GM12878 (cell line): ENCODE results near the gene ELFN2. TPM values are rescaled to one million over a fixed set of nuclear protein-coding genes. Genes with fewer than 3 reads are reported as not detected.

Experiments
- ATAC-seq: fragments of 200-7000 bp; cut with Tn5 transposase; 3 replicates; pipeline ENCODE4 v1.9.1; 2020; ENCODE audit warnings: mild to moderate bottlenecking, moderate library complexity
- BruUV-seq: library from RNA; stranded (reverse); fragments of 400-500 nt; replicated peaks from 2 replicates; lab custom pipeline; 2021; lab: Mats Ljungman, UMichigan
- CTCF ChIA-PET: fragments of 300-600 bp; sonication (Branson Sonifier 250); formaldehyde crosslinking; extraction: SDS; loops from one replicate; lab custom pipeline; 2021; ENCODE audit warnings: inconsistent platforms; lab: Yijun Ruan, JAX
- POLR2A ChIA-PET: fragments of 350-600 bp; formaldehyde crosslinking; extraction: SDS; loops from one replicate; lab custom pipeline; 2021; ENCODE audit warnings: inconsistent platforms; lab: Charles Lee
- RAD21 ChIA-PET: fragments of 300-600 bp; sonication (Branson Sonifier 250); formaldehyde crosslinking; loops from one replicate; lab custom pipeline; 2023; ENCODE audit warnings: antibody characterized with exemption; ENCODE audit not compliant: unreplicated experiment; lab: Charles Lee
- SMC1A ChIA-PET: fragments of 300-600 bp; sonication (Branson Sonifier 250); formaldehyde crosslinking; loops from one replicate; lab custom pipeline; 2023; ENCODE audit not compliant: unreplicated experiment, uncharacterized antibody; lab: Charles Lee
- DNase-seq: peaks from one replicate; pipeline ENCODE4 v3.0.0-alpha.2; 2011; ENCODE audit warnings: low read depth, low spot score
- FAIRE-seq: peaks from 3 replicates; lab custom pipeline; 2011; peaks lifted over from hg19 to GRCh38; lab: Jason Lieb, UNC
- H2AFZ ChIP-seq: 2 replicates; pipeline ENCODE4 v1.6.0; 2011; ENCODE audit warnings: low read depth, low read length, control low read depth; ENCODE audit not compliant: control insufficient read depth
- H3K27ac ChIP-seq: 2 replicates; pipeline ENCODE4 v1.5.1; 2011; ENCODE audit warnings: control low read depth; ENCODE audit not compliant: control insufficient read depth, insufficient read depth
- H3K27me3 ChIP-seq, 2 experiments: replicated peaks in 1 of 2; 2 replicates each; pipeline versions ENCODE4 v1.6.0 to v1.6.1; 2011; ENCODE audit warnings: low read length in 1 of 2; ENCODE audit not compliant: control insufficient read depth in 2 of 2, insufficient read depth in 2 of 2
- H3K36me3 ChIP-seq, 2 experiments: 2 replicates each; pipeline ENCODE4 v1.5.1; 2011; ENCODE audit warnings: low read length in 1 of 2; ENCODE audit not compliant: control insufficient read depth in 2 of 2, insufficient read depth in 2 of 2
- H3K4me1 ChIP-seq: 2 replicates; pipeline ENCODE4 v1.6.1; 2011; ENCODE audit warnings: mild to moderate bottlenecking, low read length, moderate library complexity, mixed read lengths; ENCODE audit not compliant: control insufficient read depth, insufficient read depth
- H3K4me2 ChIP-seq: 2 replicates; pipeline ENCODE4 v1.6.0; 2011; ENCODE audit warnings: control low read depth; ENCODE audit not compliant: control insufficient read depth, insufficient read depth
- H3K4me3 ChIP-seq: fragments of 200-600 bp; sonication (generic); 2 replicates; pipeline ENCODE4 v1.5.1; 2016
- H3K79me2 ChIP-seq: 2 replicates; pipeline ENCODE4 v1.6.0; 2011; ENCODE audit warnings: low read length; ENCODE audit not compliant: control insufficient read depth, insufficient read depth
- H3K9ac ChIP-seq: 2 replicates; pipeline ENCODE4 v1.8.0; 2011; ENCODE audit warnings: low read length, control low read depth, mixed read lengths; ENCODE audit not compliant: control insufficient read depth, insufficient read depth
- H3K9me3 ChIP-seq: replicated peaks from 3 replicates; pipeline ENCODE4 v1.5.1; 2011; ENCODE audit warnings: mild to moderate bottlenecking, low read length; ENCODE audit not compliant: control insufficient read depth, insufficient read depth
- H4K20me1 ChIP-seq: 2 replicates; pipeline ENCODE4 v1.6.0; 2011; ENCODE audit not compliant: control insufficient read depth, insufficient read depth
- EZH2 ChIP-seq: IDR thresholded peaks from 2 replicates; pipeline ENCODE4 v1.6.1; 2012; ENCODE audit warnings: low read depth, mild to moderate bottlenecking, control low read depth, inconsistent platforms, low read length, borderline replicate concordance; ENCODE audit not compliant: control insufficient read depth
- LARP7 ChIP-seq: fragments of 450-650 bp; IDR thresholded peaks from 2 replicates; pipeline ENCODE4 v1.6.1; 2017; ENCODE audit warnings: mild to moderate bottlenecking
- MXI1 ChIP-seq: fragments of 150-350 bp; IDR thresholded peaks from 2 replicates; pipeline ENCODE4 v1.6.1; 2011; ENCODE audit warnings: low read depth, mild to moderate bottlenecking, inconsistent platforms, low read length, improper control_type of control experiment
- ZNF274 ChIP-seq: IDR thresholded peaks from one replicate; pipeline ENCODE4 v1.8.0; 2011; ENCODE audit not compliant: insufficient read length, insufficient read depth
- WGBS: methylation state at CpG from one replicate; pipeline ENCODE4 v1.1.6; 2016; ENCODE audit warnings: low lambda C conversion rate; ENCODE audit not compliant: insufficient replicate concordance, insufficient coverage; ENCODE audit errors: missing lambda C conversion rate; 5-methylcytosine and 5-hydroxymethylcytosine counted together
- in situ Hi-C: fragments of 300-500 bp; cut with MboI; formaldehyde crosslinking; loops from 9 replicates; pipeline ENCODE4 v1.14.3; 2018; ENCODE audit warnings: mixed read lengths
- intact Hi-C: fragments of 100-400 bp; cut with micrococcal nuclease; formaldehyde crosslinking; loops from one replicate; pipeline ENCODE4 v1.14.2; 2022; ENCODE audit not compliant: unreplicated experiment
- polyA plus RNA-seq, 11 experiments: library from polyadenylated mRNA; depleted of rRNA in 4 of 11; unstranded in 6 of 11; stranded (reverse) in 5 of 11; fragments of >200 nt; fragmentation: Nextera tagmentation in 4 of 11; fragmentation: Illumina TruSeq in 1 of 11; extraction: Ambion mirVana in 4 of 11; extraction: Trizol in 1 of 11; gene quantifications; 1 replicate in 1 of 11; 2 replicates in 10 of 11; pipeline versions ENCODE4 v1.2.1 to v1.2.3, GENCODE V29; 2011 to 2016; ENCODE audit warnings: inconsistent platforms in 2 of 11, missing spikeins in 2 of 11, low read depth in 1 of 11
- total RNA-seq, 4 experiments: library from RNA; depleted of rRNA in 3 of 4; stranded (reverse); fragments of >200 nt in 3 of 4; fragmentation: Illumina TruSeq in 1 of 4; extraction: Trizol in 1 of 4; gene quantifications; 2 replicates each; pipeline versions ENCODE4 v1.2.1 to v1.2.3, GENCODE V29; 2013 to 2021
- TF ChIP-seq, protein P1 (sequence below), 3 experiments: IDR thresholded peaks in 2 of 3; conservative IDR thresholded peaks in 1 of 3; 2 replicates each; pipeline ENCODE4 v1.5.1; 2011; ENCODE audit warnings: low read depth in 3 of 3, low read length in 3 of 3, mild to moderate bottlenecking in 3 of 3, control low read depth in 2 of 3, moderate library complexity in 2 of 3, inconsistent platforms in 1 of 3, mixed read lengths in 1 of 3; ENCODE audit not compliant: control insufficient read depth in 2 of 3, insufficient read depth in 1 of 3; ENCODE audit errors: extremely low read depth in 1 of 3
- TF ChIP-seq, protein P2 (sequence below): fragments of 450-650 bp; formaldehyde crosslinking; IDR thresholded peaks from 2 replicates; pipeline ENCODE4 v1.4.0; 2020; ENCODE audit warnings: mild to moderate bottlenecking, moderate library complexity

The ELFN2 gene
- total and polyA plus RNA-seq, 10 of the 15 experiments (the other 5 are each of a cell fraction or from before 2014, with no cell fraction given), result 0.03 to 0.05 TPM; not detected in 8

DNA sequence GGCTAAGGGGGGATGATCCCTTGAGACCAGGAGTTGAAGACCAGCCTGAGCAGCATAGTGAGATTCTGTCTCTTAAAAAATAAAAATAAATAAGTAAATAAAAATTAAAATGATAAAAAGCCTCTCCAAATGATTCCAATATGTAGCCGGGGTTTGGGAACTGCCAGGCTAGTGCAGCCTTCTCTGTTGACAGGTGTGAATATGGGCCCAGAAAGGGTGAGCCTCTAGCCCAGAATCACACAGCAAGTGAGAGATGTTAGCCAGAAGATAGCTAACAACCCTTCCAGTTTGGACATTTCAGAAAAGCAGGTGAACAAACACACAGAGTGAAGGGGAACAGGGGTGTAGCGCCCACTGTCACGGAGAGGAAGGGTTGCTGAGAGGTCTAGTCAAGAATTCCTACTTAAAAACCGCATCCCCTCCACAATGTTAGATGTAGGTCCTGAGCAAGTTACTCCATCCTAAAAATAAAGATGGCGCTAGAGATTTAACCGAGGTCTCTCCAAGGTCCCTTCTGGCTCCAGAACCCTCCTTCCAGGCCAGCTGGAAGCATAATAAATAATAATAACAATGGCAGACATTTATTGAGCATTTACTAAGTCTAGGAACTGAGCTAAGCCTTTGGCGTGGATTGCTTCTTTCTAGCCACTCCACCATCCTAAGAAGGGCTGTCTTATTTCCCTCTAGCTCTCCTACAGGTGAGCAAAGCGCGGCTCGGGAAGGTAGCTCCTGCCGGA is 93.4 kb downstream of the ELFN2 start:
- no peaks in the 10 kb centered on the region for H3K79me2 ChIP-seq
- no peak overlapping the region for H3K27ac ChIP-seq
- WGBS, result 54% methylated on average over 11 of the region's 11 CpGs
- H3K36me3 ChIP-seq, result no peaks in the 10 kb centered on the region
- FAIRE-seq, result no peak
- no peak for ATAC-seq
- CTCF ChIA-PET, result interaction anchor here (0.9 to 4.5 kb wide), 7 partner anchors 17 to 233 kb away, joined by 3 to 23 read pairs (median 5); no protein-coding TSS in a partner anchor
- peaks cover 6 to 10% of the 10 kb centered on the region in 2 experiments for H3K27me3 ChIP-seq
- H3K4me2 ChIP-seq, result no peak overlapping the region
- POLR2A ChIA-PET, result interaction anchor here (1.2 kb wide), 1 partner anchor 9 kb away, joined by 4 read pairs; no protein-coding TSS in a partner anchor
- RAD21 ChIA-PET, result interaction anchor here (0.9 to 2.1 kb wide), 5 partner anchors 16 to 258 kb away, joined by 3 to 6 read pairs (median 5); no protein-coding TSS in a partner anchor
- no peaks in the 10 kb centered on the region for H3K9me3 ChIP-seq
- BruUV-seq, result no TSS peak
- H3K4me3 ChIP-seq, result no peak overlapping the region
- intact Hi-C loops (no loop called here), in situ Hi-C loops (no loop called here)
- SMC1A ChIA-PET, result interaction anchor here (0.7 to 2.1 kb wide), 6 partner anchors 9 to 233 kb away, joined by 3 to 6 read pairs (median 4); no protein-coding TSS in a partner anchor
- H2AFZ ChIP-seq, result no peak overlapping the region
- no peaks in the 10 kb centered on the region; the same call in 1 of the 2 replicates for H4K20me1 ChIP-seq
- DNase-seq, result no peak
- TF ChIP-seq EZH2 (0 out of 2 replicates have a peak, but pooled peaks have one; percentile 68), ZNF274 (no peak)
- H3K9ac ChIP-seq, result no peak overlapping the region
- peaks cover 12% of the 10 kb centered on the region for H3K4me1 ChIP-seq

DNA sequence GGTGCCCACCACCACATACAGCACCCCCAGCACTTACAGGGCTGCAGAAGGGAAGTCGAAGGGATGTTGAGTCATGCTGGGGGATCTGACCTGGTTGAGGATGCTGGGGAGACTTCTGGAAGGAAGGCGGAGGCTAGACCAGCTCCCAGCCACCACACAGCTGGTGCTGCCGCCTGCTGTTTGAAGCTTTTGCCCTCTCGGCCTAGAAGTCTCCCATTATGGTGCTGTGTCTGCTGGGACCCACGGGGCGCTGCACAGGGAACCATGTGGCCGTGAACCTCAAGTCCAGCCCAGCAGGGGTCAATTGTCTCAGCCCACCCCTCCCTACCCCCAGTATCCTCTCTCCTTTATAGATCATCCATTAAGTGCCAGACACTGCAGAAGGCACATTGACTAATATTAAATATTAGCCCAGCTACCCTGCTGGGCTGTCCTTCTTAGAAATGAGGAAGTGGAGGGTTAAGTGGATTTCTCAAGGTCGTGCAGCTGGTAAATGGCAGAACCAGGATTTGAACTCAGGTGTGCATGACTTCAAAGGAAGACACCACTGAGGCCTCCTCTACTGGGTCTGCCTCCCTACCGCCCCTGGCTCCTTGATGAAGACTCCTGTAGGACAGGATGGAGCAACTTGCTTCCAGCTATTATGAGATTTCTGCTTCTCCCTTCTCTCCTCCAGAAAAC is 95.3 kb downstream of the ELFN2 start:
- Histone ChIP-seq H3K9me3 (no peaks in the 10 kb centered on the region), H3K9ac (no peak overlapping the region), H3K4me1 (no peaks in the 10 kb centered on the region; the same call in 1 of the 2 replicates), H3K4me2 (no peak overlapping the region), H3K4me3 (no peak overlapping the region), H4K20me1 (no peaks in the 10 kb centered on the region; the same call in 1 of the 2 replicates), H3K36me3 (no peaks in the 10 kb centered on the region), H3K27ac (no peak overlapping the region), H3K79me2 (no peaks in the 10 kb centered on the region), H2AFZ (no peak overlapping the region), H3K27me3 (peaks cover 6 to 10% of the 10 kb centered on the region in 2 experiments)
- SMC1A ChIA-PET, result interaction anchor here (0.8 to 3.0 kb wide), 6 partner anchors 11 to 72 kb away, joined by 3 to 12 read pairs (median 5); no protein-coding TSS in a partner anchor
- intact Hi-C loops (no loop called here), in situ Hi-C loops (no loop called here)
- BruUV-seq, result no TSS peak
- CTCF ChIA-PET, result interaction anchor here (0.7 to 3.4 kb wide), 13 partner anchors 9 to 165 kb away, joined by 3 to 17 read pairs (median 7); no protein-coding TSS in a partner anchor
- ATAC-seq, result peak; percentile 27
- DNase-seq, result no peak
- FAIRE-seq, result no peak
- POLR2A ChIA-PET, result interaction anchor here (0.9 to 1.8 kb wide), 2 partner anchors 7 to 22 kb away, joined by 3 to 4 read pairs; no protein-coding TSS in a partner anchor
- WGBS, result 23% methylated on average over 9 of the region's 9 CpGs
- RAD21 ChIA-PET, result interaction anchor here (0.8 to 3.0 kb wide), 5 partner anchors 9 to 235 kb away, joined by 3 to 13 read pairs (median 6); no protein-coding TSS in a partner anchor
- TF ChIP-seq, protein P1, sequence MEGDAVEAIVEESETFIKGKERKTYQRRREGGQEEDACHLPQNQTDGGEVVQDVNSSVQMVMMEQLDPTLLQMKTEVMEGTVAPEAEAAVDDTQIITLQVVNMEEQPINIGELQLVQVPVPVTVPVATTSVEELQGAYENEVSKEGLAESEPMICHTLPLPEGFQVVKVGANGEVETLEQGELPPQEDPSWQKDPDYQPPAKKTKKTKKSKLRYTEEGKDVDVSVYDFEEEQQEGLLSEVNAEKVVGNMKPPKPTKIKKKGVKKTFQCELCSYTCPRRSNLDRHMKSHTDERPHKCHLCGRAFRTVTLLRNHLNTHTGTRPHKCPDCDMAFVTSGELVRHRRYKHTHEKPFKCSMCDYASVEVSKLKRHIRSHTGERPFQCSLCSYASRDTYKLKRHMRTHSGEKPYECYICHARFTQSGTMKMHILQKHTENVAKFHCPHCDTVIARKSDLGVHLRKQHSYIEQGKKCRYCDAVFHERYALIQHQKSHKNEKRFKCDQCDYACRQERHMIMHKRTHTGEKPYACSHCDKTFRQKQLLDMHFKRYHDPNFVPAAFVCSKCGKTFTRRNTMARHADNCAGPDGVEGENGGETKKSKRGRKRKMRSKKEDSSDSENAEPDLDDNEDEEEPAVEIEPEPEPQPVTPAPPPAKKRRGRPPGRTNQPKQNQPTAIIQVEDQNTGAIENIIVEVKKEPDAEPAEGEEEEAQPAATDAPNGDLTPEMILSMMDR (IDR thresholded peaks at IDR 0.05 in 2 of 3, conservative IDR thresholded peaks at IDR 0.05 in 1 of 3; ENCODE audit: control insufficient read depth in 2 of 3, extremely low read depth in 1 of 3, insufficient read depth in 1 of 3, low read depth in 3 of 3, low read length in 3 of 3), result peak in 2 of 3 experiments; percentile 12 to 20; a peak in 2 of 6 replicates
- TF ChIP-seq LARP7, result 0 out of 2 replicates have a peak, but pooled peaks have one; percentile 27
- TF ChIP-seq MXI1, result no peak
- TF ChIP-seq, protein P2, sequence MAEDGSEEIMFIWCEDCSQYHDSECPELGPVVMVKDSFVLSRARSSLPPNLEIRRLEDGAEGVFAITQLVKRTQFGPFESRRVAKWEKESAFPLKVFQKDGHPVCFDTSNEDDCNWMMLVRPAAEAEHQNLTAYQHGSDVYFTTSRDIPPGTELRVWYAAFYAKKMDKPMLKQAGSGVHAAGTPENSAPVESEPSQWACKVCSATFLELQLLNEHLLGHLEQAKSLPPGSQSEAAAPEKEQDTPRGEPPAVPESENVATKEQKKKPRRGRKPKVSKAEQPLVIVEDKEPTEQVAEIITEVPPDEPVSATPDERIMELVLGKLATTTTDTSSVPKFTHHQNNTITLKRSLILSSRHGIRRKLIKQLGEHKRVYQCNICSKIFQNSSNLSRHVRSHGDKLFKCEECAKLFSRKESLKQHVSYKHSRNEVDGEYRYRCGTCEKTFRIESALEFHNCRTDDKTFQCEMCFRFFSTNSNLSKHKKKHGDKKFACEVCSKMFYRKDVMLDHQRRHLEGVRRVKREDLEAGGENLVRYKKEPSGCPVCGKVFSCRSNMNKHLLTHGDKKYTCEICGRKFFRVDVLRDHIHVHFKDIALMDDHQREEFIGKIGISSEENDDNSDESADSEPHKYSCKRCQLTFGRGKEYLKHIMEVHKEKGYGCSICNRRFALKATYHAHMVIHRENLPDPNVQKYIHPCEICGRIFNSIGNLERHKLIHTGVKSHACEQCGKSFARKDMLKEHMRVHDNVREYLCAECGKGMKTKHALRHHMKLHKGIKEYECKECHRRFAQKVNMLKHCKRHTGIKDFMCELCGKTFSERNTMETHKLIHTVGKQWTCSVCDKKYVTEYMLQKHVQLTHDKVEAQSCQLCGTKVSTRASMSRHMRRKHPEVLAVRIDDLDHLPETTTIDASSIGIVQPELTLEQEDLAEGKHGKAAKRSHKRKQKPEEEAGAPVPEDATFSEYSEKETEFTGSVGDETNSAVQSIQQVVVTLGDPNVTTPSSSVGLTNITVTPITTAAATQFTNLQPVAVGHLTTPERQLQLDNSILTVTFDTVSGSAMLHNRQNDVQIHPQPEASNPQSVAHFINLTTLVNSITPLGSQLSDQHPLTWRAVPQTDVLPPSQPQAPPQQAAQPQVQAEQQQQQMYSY (CRISPR knock-in tag), result no peak
